Measurements from ENCODE around the gene CDX2.
A peak's percentile ranks its signal among the peaks of the same experiment; 100 is the strongest.
"Not testable (repeated sequence)": the region's sequence is repeated elsewhere in the genome, so short reads cannot be mapped to it uniquely, and the experiment has no call there.

Gene CDX2, protein sequence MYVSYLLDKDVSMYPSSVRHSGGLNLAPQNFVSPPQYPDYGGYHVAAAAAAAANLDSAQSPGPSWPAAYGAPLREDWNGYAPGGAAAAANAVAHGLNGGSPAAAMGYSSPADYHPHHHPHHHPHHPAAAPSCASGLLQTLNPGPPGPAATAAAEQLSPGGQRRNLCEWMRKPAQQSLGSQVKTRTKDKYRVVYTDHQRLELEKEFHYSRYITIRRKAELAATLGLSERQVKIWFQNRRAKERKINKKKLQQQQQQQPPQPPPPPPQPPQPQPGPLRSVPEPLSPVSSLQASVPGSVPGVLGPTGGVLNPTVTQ

DNA sequence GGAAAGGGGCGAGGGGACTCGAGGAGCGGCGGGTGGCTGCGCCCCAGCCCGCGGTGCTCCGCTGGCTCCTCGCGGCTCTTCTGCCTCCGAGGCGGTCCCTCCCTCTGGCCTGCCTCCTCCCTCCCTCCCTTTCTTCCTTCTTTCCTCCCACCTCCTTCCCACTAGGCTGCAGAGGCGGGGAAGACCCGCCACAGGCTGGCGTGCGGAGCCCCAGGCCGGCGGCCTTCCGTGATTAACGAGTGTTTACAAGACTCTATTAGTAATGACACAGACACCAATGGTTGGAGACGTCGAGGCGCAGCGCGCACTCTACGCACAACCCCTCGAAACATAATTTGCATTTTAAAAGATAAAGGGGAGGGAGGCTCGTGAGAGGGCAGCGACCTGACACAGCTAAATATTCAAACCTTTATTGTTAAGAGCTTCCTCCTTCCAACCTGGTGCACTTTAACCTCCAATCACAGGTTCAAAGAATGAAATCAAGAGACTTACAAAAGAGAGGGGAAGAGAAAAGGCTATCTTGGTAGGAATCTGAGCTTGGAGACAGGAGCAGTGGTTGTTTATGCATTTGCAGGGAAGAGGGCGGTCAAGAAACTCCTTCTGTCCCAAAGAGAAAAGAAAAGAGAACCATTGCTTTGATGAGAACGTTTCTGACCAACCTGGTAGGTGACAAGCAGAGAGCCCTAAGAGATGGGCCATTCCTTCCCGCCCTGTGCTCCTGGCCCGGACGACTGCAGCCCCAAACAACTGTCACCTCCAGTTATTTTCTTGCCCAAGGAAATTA is at the start of gene CDX2:
CDX2 (minus strand) TSS at position 234 of the 784 bp plus-strand sequence. CDS start 309 bp downstream, outside the sequence.
- DNase-seq: no peak

DNA sequence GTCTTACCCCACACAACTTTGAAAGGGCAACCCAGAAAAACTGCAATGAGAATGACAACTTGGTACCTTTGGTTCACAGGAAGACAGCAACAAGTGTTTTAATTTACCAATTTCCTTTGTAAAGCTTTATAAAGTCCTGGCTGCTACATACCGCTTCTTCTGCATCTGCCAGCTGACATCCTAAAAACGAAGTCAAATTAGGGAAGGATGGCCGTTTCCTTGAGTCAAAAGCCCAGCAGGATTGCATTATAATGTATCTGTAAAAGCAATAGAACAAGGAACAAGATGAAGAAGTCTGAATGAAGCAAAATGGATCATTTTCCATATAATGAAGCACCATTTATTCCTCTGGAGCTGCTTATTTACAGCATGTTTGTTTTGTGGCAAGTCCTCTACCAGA is 45.2 kb upstream of the CDX2 start:
- DNase-seq: no peak

DNA sequence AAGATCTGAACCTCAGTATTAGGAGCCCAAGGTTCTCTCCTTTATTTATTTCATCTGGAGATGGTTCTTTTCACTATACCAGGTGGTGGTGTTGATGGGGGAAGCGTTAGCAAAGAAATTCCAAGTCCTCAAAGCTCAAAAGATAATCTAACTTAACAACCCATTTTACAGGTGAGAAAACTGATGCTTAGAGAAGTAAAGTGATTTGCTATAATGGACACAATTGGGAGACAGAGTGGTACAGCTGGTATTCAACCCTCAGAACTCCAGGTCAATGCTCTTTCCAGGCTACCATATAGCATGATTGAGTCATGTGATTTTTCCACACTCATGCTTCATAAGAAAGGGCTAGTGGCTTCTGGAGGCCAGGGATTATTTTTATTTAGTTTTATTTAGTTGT is 44.4 kb upstream of the CDX2 start:
- DNase-seq: no peak

DNA sequence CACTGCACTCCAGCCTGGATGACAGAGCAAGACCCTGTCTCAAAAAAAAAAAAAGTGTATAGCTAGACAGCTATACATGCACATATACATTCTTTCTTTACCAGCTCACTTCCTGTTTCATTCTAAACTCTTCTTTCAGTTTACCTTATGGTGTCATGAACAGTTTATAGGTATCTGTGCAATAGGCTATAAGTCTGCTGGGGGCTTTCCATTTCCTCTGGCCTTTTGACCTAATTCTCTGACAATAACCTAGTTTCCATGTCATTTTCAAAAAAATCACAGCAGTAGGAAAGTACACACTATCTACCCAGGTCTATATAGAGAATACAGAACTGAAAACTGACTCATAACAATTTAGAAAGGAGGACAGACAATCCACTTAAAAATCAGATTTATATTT is 43.8 kb upstream of the CDX2 start:
- DNase-seq: no peak

DNA sequence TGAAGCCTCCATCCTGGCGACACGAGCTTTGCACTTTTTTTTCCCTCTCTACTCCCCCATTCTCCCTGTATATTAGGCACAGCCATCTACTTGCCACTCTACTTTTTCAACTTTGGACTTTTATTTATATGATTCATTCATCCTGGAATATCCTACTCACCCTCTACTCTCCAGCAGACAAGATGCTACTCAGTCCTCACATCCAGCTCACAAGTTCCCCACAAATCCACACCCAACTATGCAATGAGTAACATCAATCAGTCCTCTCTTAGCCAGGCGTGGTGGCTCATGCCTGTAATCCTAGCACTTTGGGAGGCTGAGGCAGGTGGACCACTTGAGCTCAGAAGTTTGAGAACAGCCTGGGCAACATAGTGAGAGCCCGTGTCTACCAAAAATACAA is 43.3 kb upstream of the CDX2 start:
- DNase-seq: no peak

DNA sequence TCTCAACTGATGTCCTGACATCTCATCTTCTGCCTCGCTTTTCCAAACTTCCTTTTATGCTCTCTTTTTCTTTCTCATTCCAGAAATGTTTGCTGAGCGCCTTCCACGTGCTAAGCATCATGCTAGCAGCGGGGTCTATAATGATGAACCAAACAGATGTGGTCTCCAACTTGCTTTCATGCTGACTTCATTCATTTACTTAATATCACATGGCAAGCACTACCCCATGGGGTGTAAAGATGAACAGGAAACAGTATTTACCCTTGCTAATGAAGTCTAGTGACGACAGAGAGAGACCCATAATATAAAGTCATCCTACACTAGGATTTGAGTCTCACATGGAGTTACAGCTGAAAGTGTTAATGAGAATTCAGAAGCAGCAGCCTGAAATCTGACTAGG is 40.9 kb upstream of the CDX2 start:
- DNase-seq: no peak

DNA sequence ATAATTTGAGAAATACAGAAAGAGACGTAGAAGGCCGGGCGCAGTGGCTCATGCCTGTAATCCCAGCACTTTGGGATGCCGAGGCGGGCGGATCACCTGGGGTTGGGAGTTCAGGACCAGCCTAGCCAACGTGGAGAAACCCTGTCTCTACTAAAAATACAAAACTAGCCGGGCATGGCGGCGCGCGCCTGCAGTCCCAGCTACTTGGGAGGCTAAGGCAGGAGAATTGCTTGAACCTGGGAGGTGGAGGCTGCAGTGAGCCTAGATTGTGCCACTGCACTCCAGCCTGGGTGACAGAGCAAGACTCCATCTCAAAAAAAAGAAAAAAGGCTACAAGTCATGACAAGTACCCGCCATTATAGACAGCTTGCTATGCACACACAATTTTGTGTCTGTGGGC is 35.9 kb upstream of the CDX2 start:
- not testable (repeated sequence) for DNase-seq

DNA sequence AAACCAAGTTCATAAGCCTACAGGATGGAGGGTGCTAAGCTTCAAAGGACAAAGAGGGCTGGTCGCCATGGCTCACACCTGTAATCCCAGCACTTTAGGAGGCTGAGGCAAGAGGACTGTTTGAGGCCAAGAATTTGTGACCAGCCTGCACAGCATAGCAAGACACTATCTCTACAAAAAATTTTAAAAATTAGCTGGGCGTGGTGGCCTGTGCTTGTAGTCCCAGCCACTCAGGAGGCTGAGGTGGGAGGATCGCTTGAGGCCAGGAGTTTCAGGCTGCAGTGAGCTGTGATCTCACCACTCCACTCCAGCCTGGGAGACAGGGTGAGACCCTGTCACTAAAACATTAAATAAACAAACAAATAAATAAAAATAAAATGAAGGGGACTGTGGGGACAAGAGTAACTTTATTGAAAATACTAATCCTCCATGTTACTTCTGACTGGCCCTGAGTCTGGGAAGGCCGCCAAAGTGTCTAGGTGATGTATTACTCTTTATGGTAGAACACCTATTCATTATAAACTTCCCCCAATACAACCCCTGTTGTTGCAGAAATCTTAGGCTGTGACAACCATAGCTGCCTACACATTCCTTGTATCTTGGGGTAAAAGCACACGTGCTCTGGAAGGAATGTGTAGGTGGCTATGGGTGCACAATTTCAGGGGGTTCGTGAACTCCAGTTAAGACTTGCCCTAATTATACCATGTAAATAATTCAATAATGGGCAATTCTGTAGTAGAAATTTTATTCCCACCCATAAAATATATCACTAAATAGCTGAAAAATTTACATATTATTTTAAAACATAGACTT is 34.0 kb upstream of the CDX2 start:
- no peak for DNase-seq

DNA sequence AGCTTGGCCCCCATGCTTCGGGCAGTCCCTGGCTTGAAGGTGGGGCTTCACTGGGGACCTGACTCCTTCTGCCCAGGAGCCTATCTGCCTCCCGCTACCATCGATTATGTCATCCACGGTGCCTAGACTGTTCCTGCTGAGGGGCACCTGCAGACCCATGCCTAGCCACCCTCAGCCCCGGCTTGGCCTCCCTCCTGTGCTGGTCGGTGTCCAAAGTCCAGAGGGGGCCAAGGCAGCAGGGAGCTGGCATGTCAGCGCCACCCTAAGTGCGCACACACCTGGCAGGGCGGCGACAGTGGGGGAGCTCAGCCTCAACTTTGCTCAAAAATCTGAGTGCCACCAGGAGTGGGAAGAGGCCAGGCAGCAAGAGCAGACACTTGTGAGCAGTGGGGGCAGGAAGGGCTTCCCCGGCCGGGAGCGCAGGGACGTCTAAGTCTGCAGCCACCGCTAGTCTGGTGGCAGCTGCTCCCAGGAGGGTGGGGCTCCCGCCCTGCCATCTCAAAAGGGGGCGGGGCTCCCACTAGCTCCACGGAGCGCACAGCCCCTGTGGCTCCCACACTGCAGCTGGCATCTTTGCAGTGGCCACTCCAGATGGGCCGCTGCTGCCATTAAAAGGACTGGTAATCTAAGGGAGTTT is 32.8 kb upstream of the CDX2 start:
- DNase-seq: no peak

DNA sequence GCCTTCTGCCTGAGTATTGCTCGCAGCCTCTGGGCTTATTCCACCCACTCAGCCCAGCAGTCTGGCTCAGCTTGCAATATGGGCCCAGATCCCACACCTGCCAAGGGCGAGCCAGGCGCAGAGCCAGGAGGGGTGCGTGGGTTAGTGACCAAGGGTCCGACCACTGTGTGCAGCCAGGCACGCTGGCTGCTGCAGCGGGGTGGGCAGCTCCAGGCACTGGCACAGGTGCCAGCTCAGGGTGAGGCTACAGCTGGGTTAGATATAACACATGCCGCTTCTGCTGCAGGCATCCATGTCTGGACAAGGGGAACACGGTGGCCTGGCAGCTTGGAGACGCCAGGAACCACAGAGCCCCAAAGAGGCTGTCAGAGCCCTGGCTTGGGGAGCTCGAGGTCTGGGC is 31.9 kb upstream of the CDX2 start:
- no peak for DNase-seq

DNA sequence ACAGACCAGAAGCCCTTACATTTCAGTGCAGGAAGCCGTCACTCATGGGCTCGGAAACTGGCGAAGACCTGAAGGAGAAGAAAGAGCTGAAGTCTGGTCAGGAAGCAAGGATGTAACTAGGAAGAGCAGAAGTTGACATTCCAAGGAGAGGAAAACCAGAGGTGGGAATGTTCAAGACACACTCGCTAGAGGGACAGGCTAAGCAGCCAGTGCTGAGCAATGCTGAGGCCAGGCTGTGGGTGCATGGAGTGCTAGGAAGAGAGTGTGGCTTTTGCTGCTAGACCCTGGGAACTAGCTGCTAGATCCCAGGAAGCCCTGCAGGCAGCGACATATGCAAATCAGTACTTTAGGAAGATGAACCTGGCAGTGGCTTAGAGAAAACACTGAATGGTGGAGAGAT is 31.5 kb upstream of the CDX2 start:
- no peak for DNase-seq

DNA sequence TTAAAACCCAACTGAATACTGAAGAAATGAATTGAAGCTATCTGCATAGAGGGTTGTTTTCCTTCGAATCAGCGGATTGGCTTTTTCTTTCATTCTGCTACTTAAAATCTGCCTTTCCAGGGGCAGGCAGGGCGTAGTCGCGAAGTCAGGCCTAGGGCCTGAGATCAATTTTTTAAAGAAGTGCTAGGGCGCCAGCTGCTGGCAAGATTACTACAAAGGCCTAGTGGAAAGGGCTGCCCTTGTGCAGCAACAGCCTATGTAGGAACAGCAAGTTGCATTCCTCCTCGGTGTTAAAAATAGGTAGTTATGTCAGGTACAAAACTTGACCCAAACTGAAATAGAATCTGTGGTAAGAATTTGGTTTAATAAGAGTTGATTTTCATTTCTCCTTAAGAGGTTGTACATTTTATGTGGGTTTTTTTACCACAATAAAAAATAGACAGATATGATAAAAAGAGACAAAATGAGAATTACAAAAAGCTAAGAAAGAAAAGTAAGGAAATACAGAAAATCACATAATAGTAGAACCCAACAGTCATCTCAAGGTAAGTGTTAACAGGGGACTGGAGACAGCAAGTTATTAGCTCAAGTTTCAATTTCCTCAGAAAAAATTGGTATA is 28.9 kb upstream of the CDX2 start:
- peak in 2 of 3 experiments; percentile 0 to 23 for DNase-seq

DNA sequence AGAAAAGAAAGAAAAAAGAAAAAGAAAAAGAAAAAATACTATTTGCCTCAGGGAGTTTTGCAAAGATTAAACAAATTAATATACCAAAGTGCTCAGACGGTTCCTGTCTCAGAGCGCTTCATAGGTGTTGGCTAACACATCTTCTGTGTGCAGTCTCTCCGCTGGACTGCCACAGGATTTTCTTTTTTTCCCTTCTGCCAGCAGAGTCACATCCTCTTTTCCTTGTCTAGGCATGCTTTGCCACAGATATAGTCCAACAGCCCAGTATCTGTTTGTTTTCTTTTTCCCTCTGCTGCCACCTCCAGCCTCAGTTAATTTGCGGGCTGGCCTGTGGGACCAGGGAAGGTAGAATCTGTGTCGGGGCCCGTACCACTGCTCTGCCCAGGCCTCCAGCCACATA is 22.8 kb upstream of the CDX2 start:
- DNase-seq: no peak

DNA sequence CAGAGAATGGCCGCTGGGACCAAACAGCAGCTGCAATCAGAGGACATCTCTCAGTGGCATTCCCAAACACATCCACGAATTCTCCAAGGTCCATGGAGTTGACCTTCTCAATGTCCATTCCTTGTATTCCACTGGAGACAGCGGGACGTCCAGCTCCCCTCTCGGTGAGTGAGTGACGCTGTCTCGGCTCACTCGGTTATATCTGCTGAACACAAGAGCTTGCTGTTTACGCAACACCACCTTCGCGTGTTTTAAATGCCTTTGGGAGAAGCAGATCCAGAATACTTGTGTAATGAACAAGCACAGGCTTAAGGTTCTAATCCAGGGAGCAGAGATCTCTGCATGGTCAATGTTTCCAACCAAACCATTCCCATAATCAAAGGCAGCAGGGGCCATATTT is 19.4 kb upstream of the CDX2 start, which contains the start of gene URAD:
URAD (minus strand) TSS at position 174 of the 400 bp plus-strand sequence; CDS start at position 118, 56 bp downstream.
- no peak for DNase-seq

DNA sequence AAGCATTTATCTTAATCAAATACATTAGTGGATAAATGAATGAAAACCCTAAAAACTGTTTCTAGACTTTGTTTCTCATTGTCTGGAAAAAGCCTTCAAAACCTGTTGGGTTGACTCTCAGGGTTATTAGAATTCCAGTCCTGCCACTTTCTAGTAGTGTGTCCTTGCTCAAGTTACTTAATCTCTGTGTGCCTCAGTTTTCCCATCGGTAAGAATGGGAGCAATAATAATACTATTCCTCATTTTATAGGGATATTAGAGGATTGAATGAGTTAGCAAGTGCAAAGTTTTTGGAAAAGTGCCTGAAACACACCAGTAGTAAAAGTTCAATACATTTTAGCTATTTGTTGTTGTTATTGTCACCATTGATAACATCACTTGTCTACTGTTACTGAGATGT is 16.5 kb upstream of the CDX2 start:
- no peak for DNase-seq

DNA sequence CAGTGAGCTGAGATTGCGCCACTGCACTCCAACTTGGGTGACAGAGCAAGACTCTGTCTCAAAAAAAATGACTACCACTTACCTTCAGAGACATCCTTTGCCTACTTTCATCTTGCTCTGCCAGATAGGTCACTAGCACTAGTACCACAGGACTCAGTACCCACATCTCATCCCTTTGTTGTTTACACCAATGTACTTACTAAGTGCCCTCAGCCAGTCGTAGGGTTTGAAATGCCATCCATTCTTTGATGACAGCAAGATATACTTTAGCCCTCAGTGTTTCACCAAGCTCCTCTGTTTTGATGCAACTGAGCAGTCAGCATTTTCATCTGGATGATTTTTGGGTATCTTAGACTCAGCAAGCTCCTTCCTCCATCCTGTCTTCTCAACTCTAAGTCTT is 13.2 kb upstream of the CDX2 start:
- no peak for DNase-seq

DNA sequence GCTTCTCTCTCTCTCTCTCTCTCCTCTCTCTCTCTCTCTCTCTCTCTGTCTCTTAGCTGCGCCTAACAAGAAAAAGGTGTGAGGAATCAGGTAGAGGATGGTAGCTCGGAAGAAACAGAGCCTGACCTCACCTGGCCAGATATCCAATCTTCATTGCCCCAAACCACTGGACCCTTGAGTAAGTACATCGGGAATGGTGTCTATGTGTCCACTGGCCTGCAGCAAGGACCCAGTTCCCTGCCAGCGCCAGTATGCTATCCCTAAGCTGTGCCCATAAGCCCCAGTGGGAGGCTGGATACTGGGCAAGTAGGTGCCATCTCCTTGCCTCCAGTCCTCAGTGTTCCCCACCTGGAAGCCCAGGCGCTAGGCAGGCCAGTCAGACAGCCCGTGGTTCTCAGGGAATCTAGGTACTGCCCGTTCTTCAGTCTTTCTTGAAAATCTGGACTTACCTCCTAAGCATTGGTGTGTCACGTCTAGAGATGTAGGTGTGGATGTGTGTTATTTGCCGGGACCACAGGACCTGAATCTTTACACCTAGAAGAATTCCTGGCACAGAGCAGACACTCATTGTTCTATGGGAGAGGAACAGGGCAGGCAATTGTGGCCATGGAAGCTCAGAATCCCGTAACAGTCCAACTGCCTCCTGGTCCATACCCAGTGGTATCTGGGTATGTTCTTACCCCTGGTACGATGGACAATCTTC is 12.0 kb upstream of the CDX2 start:
- DNase-seq: peak in 1 of 3 experiments; percentile 0

DNA sequence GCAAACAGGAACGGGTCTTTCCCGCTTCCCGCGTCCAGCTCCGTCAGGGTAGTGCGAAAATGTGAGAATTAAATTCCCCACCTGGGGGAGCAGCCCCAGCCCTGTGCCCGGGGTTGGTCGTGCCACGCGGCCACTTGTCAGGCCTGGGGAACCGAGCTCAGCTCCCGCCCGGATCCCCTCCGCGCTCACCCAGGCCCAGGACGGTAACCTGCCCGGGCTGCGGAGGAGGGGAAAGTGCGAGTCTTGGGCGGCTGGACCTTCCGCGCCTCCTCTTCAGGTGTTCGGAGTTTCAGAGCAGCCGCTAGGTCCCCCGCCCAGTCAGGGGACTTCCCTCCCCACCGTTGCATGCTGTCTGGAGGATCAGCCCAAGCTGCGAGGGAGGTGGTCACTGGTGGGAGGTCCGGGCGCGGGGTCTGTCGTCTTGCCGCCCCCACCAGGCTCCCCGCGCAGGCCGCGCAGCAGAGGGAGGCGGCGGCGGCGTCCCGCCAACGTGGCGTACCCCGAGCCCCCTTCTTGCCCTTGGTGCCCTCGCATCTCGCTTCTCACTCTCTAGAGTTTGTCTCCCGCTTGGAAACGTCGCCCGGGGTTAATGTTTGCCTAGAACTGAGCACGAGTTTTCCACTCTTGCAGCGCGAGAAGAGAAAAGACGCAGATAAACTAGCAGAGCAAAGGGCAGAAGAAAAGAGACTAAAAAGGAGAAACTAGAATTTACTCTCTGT is 11.3 kb upstream of the CDX2 start:
- DNase-seq: no peak

DNA sequence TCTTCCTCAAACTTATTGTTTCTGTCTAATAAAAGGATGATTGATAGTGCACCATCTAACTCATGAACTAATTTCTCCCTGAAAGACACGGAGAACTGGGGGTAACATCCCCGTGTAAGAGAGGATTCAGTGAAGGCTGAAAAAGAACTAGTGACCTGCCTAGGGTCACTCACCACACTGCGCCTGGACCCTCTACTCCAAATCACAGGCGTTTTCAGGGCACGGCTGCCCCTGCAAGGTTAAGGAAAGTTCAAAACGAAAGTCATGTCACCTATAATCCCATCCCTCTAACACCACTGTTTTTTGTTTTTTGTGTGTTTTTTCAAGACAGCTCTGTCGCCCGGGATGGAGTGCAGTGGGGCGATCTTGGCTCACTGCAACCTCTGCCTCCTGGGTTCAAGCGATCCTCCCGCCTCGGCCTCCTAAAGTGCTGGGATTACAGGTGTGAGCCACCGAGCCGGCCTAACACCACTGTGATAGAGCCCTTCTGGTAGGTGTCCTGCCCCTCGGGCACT is 10.7 kb upstream of the CDX2 start:
- DNase-seq: no peak

DNA sequence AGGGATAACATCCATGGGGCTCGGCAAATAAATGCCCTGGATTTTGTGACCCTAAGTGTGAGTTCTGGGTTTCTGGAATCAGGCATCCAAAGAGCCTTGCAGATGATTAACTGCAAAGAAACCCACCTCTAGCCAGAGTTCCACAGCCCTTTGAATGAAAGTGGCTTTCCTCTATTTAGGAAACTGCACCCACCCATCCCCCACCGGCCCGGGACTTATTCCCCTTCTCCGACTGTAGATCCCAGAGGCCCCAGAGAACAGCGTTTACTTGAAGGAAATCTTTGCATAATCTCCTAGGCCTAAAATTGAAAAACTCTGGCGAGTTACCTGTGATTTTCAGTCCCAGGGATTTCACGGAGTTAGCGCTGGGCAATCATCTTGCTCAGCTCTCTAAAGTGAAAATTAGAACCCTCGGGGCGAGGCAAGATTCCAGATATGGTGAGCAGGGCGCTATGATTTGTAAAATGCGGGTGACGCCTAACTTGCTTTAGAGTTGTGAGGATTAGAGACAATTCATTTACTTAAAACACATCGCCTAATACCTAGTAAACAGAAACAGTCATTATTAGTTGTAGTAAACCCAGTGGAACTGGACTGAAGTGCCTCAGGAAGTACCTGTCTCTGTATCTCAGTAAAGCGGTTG is 10.0 kb upstream of the CDX2 start:
- DNase-seq: no peak
